Activated CD8-positive, alpha-beta T cell treated with anti-CD3 and anti-CD28 coated beads for 36 hours (primary cell): ENCODE data around the gene FSIP1. TPM values are rescaled to one million over a fixed set of nuclear protein-coding genes. Genes with fewer than 3 reads are reported as not detected.

ENCODE experiments used
- ATAC-seq: fragments of 200-7000 bp; cut with Tn5 transposase; one replicate; pipeline ENCODE4 v1.10.0; 2021; ENCODE audit warnings: mild to moderate bottlenecking, moderate library complexity
- CTCF ChIA-PET: fragments of 350-600 bp; sonication (Branson Sonifier 250); formaldehyde crosslinking; loops from one replicate; lab custom pipeline; 2021; ENCODE audit warnings: antibody characterized with exemption; lab: Charles Lee
- POLR2A ChIA-PET: fragments of 350-600 bp; sonication (Branson Sonifier 250); formaldehyde crosslinking; loops from one replicate; lab custom pipeline; 2021; ENCODE audit warnings: antibody characterized with exemption; lab: Charles Lee
- DNase-seq: peaks from one replicate; pipeline ENCODE4 v3.0.0-alpha.2; 2020
- H3K27ac Mint-ChIP-seq: one replicate; pipeline ENCODE4 v1.8.0; 2021; ENCODE audit warnings: mild to moderate bottlenecking, mixed read lengths
- H3K27me3 Mint-ChIP-seq: one replicate; pipeline ENCODE4 v1.8.0; 2021; ENCODE audit warnings: mixed read lengths
- H3K36me3 Mint-ChIP-seq: one replicate; pipeline ENCODE4 v1.8.0; 2021; ENCODE audit warnings: low read depth, mixed read lengths
- H3K4me1 Mint-ChIP-seq: one replicate; pipeline ENCODE4 v1.8.0; 2021; ENCODE audit warnings: low read depth, mixed read lengths
- H3K4me3 Mint-ChIP-seq: one replicate; pipeline ENCODE4 v1.8.0; 2021; ENCODE audit warnings: mild to moderate bottlenecking, moderate library complexity, mixed read lengths
- H3K9me3 Mint-ChIP-seq: one replicate; pipeline ENCODE4 v1.8.0; 2021; ENCODE audit warnings: mixed read lengths
- CTCF ChIP-seq: fragments of 200-600 bp; IDR thresholded peaks from one replicate; pipeline ENCODE4 v1.8.0; 2022; ENCODE audit warnings: antibody characterized with exemption, mild to moderate bottlenecking
- intact Hi-C: fragments of 100-400 bp; cut with micrococcal nuclease; formaldehyde crosslinking; loops from one replicate; pipeline ENCODE4 v1.10.0; 2022
- total RNA-seq, 2 experiments: library from RNA; stranded (reverse); gene quantifications; one replicate each; pipeline ENCODE4 v1.2.3, GENCODE V29; 2021

FSIP1 gene
- total RNA-seq, 2 experiments from 2014 or later: 0.36 to 0.43 TPM

- H3K4me1 Mint-ChIP-seq: peaks cover 6% of the 10 kb centered on the region
- intact Hi-C loops: no loop called here
These were observed 207.5 kb downstream of the FSIP1 start for GRCh38 chr15:39575180-39575579.

GRCh38 chr15:39574427-39574826 lies 208.2 kb downstream of the FSIP1 start:
- Mint-ChIP-seq H3K27ac (no peak overlapping the region), H3K27me3 (peaks cover 38% of the 10 kb centered on the region), H3K9me3 (no peaks in the 10 kb centered on the region), H3K4me1 (no peaks in the 10 kb centered on the region), H3K4me3 (no peak overlapping the region), H3K36me3 (no peaks in the 10 kb centered on the region)
- intact Hi-C loops: no loop called here
- no peak for TF ChIP-seq CTCF
- ATAC-seq (no peak), DNase-seq (no peak)
- POLR2A ChIA-PET: no interaction called here
- CTCF ChIA-PET: no interaction called here

More at GRCh38 chr15:39575180-39575579, 207.5 kb downstream of the FSIP1 start:
- Mint-ChIP-seq H3K4me3 (no peak overlapping the region), H3K36me3 (no peaks in the 10 kb centered on the region), H3K27ac (no peak overlapping the region), H3K9me3 (no peaks in the 10 kb centered on the region), H3K27me3 (peaks cover 44% of the 10 kb centered on the region)
- DNase-seq (no peak), ATAC-seq (no peak)
- ChIA-PET CTCF (no interaction called here), POLR2A (no interaction called here)
- no peak for TF ChIP-seq CTCF

GRCh38 chr15:39573844-39574243 lies 208.8 kb downstream of the FSIP1 start:
- no peaks in the 10 kb centered on the region for H3K9me3 Mint-ChIP-seq
- H3K27ac Mint-ChIP-seq: no peak overlapping the region
- no peak for ATAC-seq
- DNase-seq: no peak
- H3K27me3 Mint-ChIP-seq: peaks cover 32% of the 10 kb centered on the region
- ChIA-PET POLR2A (no interaction called here), CTCF (no interaction called here)
- no peaks in the 10 kb centered on the region for H3K36me3 Mint-ChIP-seq
- no peak for TF ChIP-seq CTCF
- no peaks in the 10 kb centered on the region for H3K4me1 Mint-ChIP-seq
- intact Hi-C loops: no loop called here
- no peak overlapping the region for H3K4me3 Mint-ChIP-seq

GRCh38 chr15:39573287-39573686 lies 209.4 kb downstream of the FSIP1 start:
- intact Hi-C loops: no loop called here
- DNase-seq (no peak), ATAC-seq (no peak)
- TF ChIP-seq CTCF: no peak
- H3K4me1 Mint-ChIP-seq: no peaks in the 10 kb centered on the region
- ChIA-PET CTCF (no interaction called here), POLR2A (no interaction called here)
- H3K9me3 Mint-ChIP-seq: no peaks in the 10 kb centered on the region
- H3K4me3 Mint-ChIP-seq: no peak overlapping the region
- no peak overlapping the region for H3K27ac Mint-ChIP-seq
- H3K36me3 Mint-ChIP-seq: no peaks in the 10 kb centered on the region
- H3K27me3 Mint-ChIP-seq: peaks cover 27% of the 10 kb centered on the region

- Mint-ChIP-seq H3K9me3 (no peaks in the 10 kb centered on the region), H3K36me3 (no peaks in the 10 kb centered on the region), H3K4me1 (no peaks in the 10 kb centered on the region), H3K27me3 (no peaks in the 10 kb centered on the region), H3K4me3 (no peak overlapping the region), H3K27ac (no peak overlapping the region)
- ChIA-PET POLR2A (no interaction called here), CTCF (interaction anchor here (0.7 kb wide), 1 partner anchor 14 kb away, joined by 3 read pairs; no protein-coding TSS in a partner anchor)
- TF ChIP-seq CTCF: no peak
- no peak for ATAC-seq
- intact Hi-C loops: no loop called here
- no peak for DNase-seq
These were observed 216.8 kb downstream of the FSIP1 start for GRCh38 chr15:39565851-39566250.
